ENCODE measurements around the gene PBX1. TPM values are rescaled to one million over a fixed set of nuclear protein-coding genes. Genes with fewer than 3 reads are reported as not detected.

The PBX1 gene
- total and polyA plus RNA-seq, 4 donors = 14.0 to 125 (median 40.0) TPM

DNA sequence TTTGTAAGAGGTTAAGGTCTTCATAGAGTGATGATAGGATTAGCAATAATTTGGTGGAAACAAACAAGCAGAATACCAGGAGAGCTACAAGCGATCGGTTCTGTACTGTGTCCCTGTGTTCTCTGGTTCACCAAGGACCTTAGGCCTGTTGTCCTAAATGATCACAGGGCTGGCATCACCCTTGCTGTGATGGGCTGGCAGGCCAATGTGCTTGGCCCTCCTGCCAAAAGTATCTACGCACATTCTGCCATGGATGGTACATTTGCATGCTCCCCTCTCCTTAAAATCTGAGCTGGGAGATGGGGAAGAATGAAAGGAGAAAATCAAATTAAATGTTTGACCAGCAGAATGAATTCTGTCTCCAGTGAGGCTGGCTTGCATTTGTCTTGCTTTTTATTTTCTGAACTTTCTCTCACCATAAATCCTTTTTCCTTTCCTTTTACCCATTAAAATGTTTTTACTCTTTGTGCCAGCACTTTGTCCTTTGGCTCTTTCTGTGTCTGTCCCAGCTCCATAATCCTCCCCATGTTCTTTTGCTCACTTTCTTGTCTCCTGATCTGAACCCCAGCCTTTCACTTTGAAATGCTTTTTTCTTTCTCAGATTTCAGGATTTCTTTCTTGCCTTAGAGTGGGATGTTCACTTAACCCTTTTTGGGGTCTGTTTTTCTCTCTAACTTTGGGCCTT is 51.7 kb downstream of the PBX1 start:
- DNase-seq (no peak), ATAC-seq (ENCODE audit: low FRiP score) (no peak)
- no peaks in the 10 kb centered on the region for H3K9me3 ChIP-seq (ENCODE audit: control insufficient read depth, low read length)
- 22 to 27% methylated on average over 3 of the region's 3 CpGs for WGBS, 2 donors
- H3K36me3 ChIP-seq (ENCODE audit: control insufficient read depth in 1 of 2, insufficient read depth in 2 of 2, low read length in 1 of 2) = no peaks in the 10 kb centered on the region
- H3K27ac ChIP-seq (ENCODE audit: low read depth in 1 of 2, low read length in 2 of 2) = peak overlapping the region; percentile 16 to 58
- H3K4me1 ChIP-seq (ENCODE audit: control insufficient read depth in 1 of 2, insufficient read depth in 2 of 2, low read length in 2 of 2) = peaks cover 4 to 10% of the 10 kb centered on the region in 2 donors
- H3K4me3 ChIP-seq (ENCODE audit: low read length in 2 of 2) = no peak overlapping the region
- intact Hi-C loops (cut with DNase I) = loop anchor here (5.0 to 10.0 kb wide), 4 partner anchors 33 to 166 kb away; partner anchors contain the start of gene PBX1 (in 1 of the 2)
- H3K27me3 ChIP-seq (ENCODE audit: control insufficient read depth in 1 of 2, insufficient read depth in 2 of 2, low read length in 1 of 2) = no peaks in the 10 kb centered on the region

DNA sequence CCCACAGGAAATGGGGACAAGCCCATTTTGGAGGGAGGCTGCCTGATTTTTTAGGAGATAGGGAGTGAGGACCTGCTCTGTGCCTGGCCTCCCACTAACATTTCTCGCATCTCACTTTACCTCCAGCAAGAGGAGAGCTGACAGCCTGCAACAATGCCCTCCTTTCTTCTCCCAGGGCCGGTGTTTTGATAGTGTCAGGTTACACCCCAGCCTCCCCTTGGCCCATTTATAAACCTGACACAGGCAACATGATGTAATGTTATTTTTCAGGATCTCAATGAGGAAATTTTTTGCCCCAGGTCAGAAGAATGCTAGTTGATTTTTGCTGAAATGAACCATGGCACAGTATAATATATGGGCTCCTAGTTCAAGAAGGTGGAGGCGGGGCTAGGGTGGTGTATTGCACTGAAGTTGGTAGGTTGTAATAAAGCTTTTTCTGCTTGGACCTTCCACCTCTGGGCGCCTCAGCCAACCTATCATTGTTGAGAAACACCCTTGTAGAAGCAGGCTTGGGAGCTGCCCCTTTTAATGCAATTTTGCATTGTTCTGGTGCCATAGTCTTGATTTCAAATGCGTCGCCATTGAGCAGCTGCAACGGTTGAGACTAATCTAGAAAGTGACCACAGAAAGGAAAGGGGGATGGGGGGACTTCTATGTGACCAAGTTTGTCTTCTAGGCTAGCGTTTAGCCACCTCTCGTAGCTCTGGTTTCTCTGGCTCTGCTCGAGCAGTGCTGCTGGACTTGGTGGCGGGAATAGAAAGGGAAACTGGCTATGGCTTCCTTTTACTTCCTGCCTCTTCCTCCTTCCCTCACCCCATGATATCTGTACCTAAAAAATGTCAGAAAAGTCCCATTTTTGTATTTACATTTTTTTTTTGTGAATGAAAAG is 53.0 kb downstream of the PBX1 start:
- Histone ChIP-seq H3K27ac (ENCODE audit: low read depth in 1 of 2, low read length in 2 of 2) (peak overlapping the region in 1 of 2 donors; percentile 74), H3K27me3 (ENCODE audit: control insufficient read depth in 1 of 2, insufficient read depth in 2 of 2, low read length in 1 of 2) (no peaks in the 10 kb centered on the region), H3K36me3 (ENCODE audit: control insufficient read depth in 1 of 2, insufficient read depth in 2 of 2, low read length in 1 of 2) (no peaks in the 10 kb centered on the region), H3K9me3 (ENCODE audit: control insufficient read depth, low read length) (no peaks in the 10 kb centered on the region), H3K4me1 (ENCODE audit: control insufficient read depth in 1 of 2, insufficient read depth in 2 of 2, low read length in 2 of 2) (peaks cover 4 to 10% of the 10 kb centered on the region in 2 donors), H3K4me3 (ENCODE audit: low read length in 2 of 2) (no peak overlapping the region)
- DNase-seq (no peak), ATAC-seq (ENCODE audit: low FRiP score) (peak; percentile 75)
- 13 to 19% methylated on average over 11 of the region's 11 CpGs for WGBS, 2 donors
- intact Hi-C loops (cut with DNase I) = loop anchor here (5.0 to 10.0 kb wide), 4 partner anchors 35 to 167 kb away; partner anchors contain the start of gene PBX1 (in 1 of the 2)

GRCh38 chr1:164613176-164613575 is 54.2 kb downstream of the PBX1 start:
- no peaks in the 10 kb centered on the region for H3K27me3 ChIP-seq (ENCODE audit: control insufficient read depth in 1 of 2, insufficient read depth in 2 of 2, low read length in 1 of 2)
- intact Hi-C loops (cut with DNase I) = loop anchor here (5.0 to 10.0 kb wide), 4 partner anchors 36 to 168 kb away; partner anchors contain the start of gene PBX1 (in 1 of the 2)
- ATAC-seq (ENCODE audit: low FRiP score) (no peak), DNase-seq (no peak)
- peak overlapping the region in 1 of 2 donors; percentile 17 for H3K27ac ChIP-seq (ENCODE audit: low read depth in 1 of 2, low read length in 2 of 2)
- H3K4me3 ChIP-seq (ENCODE audit: low read length in 2 of 2) = no peak overlapping the region
- H3K4me1 ChIP-seq (ENCODE audit: control insufficient read depth in 1 of 2, insufficient read depth in 2 of 2, low read length in 2 of 2) = peaks cover 3 to 10% of the 10 kb centered on the region in 2 donors
- H3K9me3 ChIP-seq (ENCODE audit: control insufficient read depth, low read length) = no peaks in the 10 kb centered on the region
- WGBS, 2 donors = 25 to 40% methylated on average over 3 of the region's 3 CpGs
- no peaks in the 10 kb centered on the region for H3K36me3 ChIP-seq (ENCODE audit: control insufficient read depth in 1 of 2, insufficient read depth in 2 of 2, low read length in 1 of 2)

GRCh38 chr1:164614316-164614715 is 55.3 kb downstream of the PBX1 start:
- no peak overlapping the region for H3K27ac ChIP-seq (ENCODE audit: low read depth in 1 of 2, low read length in 2 of 2)
- no peaks in the 10 kb centered on the region for H3K9me3 ChIP-seq (ENCODE audit: control insufficient read depth, low read length)
- no peaks in the 10 kb centered on the region for H3K36me3 ChIP-seq (ENCODE audit: control insufficient read depth in 1 of 2, insufficient read depth in 2 of 2, low read length in 1 of 2)
- intact Hi-C loops (cut with DNase I) = loop anchor here (5.0 to 10.0 kb wide), 4 partner anchors 37 to 170 kb away; partner anchors contain the start of gene PBX1 (in 1 of the 2)
- 84 to 92% methylated on average over 6 of the region's 6 CpGs for WGBS, 2 donors
- ATAC-seq (ENCODE audit: low FRiP score) (no peak), DNase-seq (no peak)
- no peaks in the 10 kb centered on the region for H3K27me3 ChIP-seq (ENCODE audit: control insufficient read depth in 1 of 2, insufficient read depth in 2 of 2, low read length in 1 of 2)
- no peak overlapping the region for H3K4me3 ChIP-seq (ENCODE audit: low read length in 2 of 2)
- peaks cover 2 to 10% of the 10 kb centered on the region in 2 donors for H3K4me1 ChIP-seq (ENCODE audit: control insufficient read depth in 1 of 2, insufficient read depth in 2 of 2, low read length in 2 of 2)

- Histone ChIP-seq H3K27ac (ENCODE audit: low read depth in 1 of 2, low read length in 2 of 2) (no peak overlapping the region), H3K4me3 (ENCODE audit: low read length in 2 of 2) (no peak overlapping the region), H3K4me1 (ENCODE audit: control insufficient read depth in 1 of 2, insufficient read depth in 2 of 2, low read length in 2 of 2) (peaks cover 2% of the 10 kb centered on the region in 2 donors), H3K27me3 (ENCODE audit: control insufficient read depth in 1 of 2, insufficient read depth in 2 of 2, low read length in 1 of 2) (no peaks in the 10 kb centered on the region), H3K36me3 (ENCODE audit: control insufficient read depth in 1 of 2, insufficient read depth in 2 of 2, low read length in 1 of 2) (no peaks in the 10 kb centered on the region), H3K9me3 (ENCODE audit: control insufficient read depth, low read length) (no peaks in the 10 kb centered on the region)
- 65 to 76% methylated on average over 7 of the region's 7 CpGs for WGBS, 2 donors
- DNase-seq (no peak), ATAC-seq (ENCODE audit: low FRiP score) (peak; percentile 39)
- intact Hi-C loops (cut with DNase I) = loop anchor here in 1 of 2 donors (10.0 kb wide), 1 partner anchor 173 kb away; no protein-coding TSS in a partner anchor
These were observed 58.6 kb downstream of the PBX1 start for GRCh38 chr1:164617377-164618201.

- 67 to 71% methylated on average over 5 of the region's 5 CpGs for WGBS, 2 donors
- Histone ChIP-seq H3K9me3 (ENCODE audit: control insufficient read depth, low read length) (no peaks in the 10 kb centered on the region), H3K4me1 (ENCODE audit: control insufficient read depth in 1 of 2, insufficient read depth in 2 of 2, low read length in 2 of 2) (peaks cover 0 to 2% of the 10 kb centered on the region in 2 donors), H3K36me3 (ENCODE audit: control insufficient read depth in 1 of 2, insufficient read depth in 2 of 2, low read length in 1 of 2) (no peaks in the 10 kb centered on the region), H3K4me3 (ENCODE audit: low read length in 2 of 2) (no peak overlapping the region), H3K27ac (ENCODE audit: low read depth in 1 of 2, low read length in 2 of 2) (no peak overlapping the region), H3K27me3 (ENCODE audit: control insufficient read depth in 1 of 2, insufficient read depth in 2 of 2, low read length in 1 of 2) (no peaks in the 10 kb centered on the region)
- intact Hi-C loops (cut with DNase I) = loop anchor here in 1 of 2 donors (10.0 kb wide), 1 partner anchor 173 kb away; no protein-coding TSS in a partner anchor
- ATAC-seq (ENCODE audit: low FRiP score) = no peak
- no peak for DNase-seq
These were observed 59.2 kb downstream of the PBX1 start for GRCh38 chr1:164618202-164618564.

DNA sequence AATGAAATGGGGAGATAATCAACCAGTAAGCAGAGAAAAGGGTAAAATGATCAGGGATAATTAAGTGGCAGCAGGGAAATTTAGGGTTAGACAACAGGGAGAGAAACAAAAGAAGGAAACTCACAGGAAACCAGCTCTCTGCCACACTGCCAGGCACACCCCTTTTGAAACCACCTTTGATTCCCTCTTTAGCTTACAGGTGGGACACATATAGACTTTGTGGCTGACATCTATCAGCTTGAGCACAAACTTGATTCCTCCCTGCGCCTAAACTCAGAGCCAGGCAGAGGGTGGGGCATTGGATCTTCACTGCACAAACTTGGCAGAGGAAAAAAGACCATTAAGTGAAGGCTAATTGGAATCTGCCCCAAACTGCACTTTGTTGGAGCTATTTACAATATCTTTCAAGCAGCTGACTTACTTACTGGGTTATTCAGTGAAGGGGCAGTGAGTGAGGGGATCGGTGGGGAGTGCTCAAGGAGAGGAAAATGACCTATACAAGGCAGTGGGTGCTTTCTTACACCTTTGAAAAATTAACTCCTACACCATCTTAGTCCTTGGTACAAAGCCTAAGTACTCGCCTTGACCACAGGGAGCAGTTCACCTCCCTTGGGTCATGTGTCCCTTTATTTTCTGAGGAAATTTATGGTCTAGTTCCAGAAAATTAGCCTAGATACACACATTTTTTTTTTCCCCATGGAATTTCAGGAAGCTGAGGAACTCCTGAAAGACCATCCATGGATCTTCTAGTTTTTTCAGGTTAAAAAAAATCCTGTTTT is 60.2 kb downstream of the PBX1 start:
- H3K4me3 ChIP-seq (ENCODE audit: low read length in 2 of 2) = no peak overlapping the region
- H3K9me3 ChIP-seq (ENCODE audit: control insufficient read depth, low read length) = no peaks in the 10 kb centered on the region
- intact Hi-C loops (cut with DNase I) = loop anchor here in 1 of 2 donors (10.0 kb wide), 1 partner anchor 174 kb away; no protein-coding TSS in a partner anchor
- H3K4me1 ChIP-seq (ENCODE audit: control insufficient read depth in 1 of 2, insufficient read depth in 2 of 2, low read length in 2 of 2) = no peaks in the 10 kb centered on the region
- no peak overlapping the region for H3K27ac ChIP-seq (ENCODE audit: low read depth in 1 of 2, low read length in 2 of 2)
- H3K27me3 ChIP-seq (ENCODE audit: control insufficient read depth in 1 of 2, insufficient read depth in 2 of 2, low read length in 1 of 2) = no peaks in the 10 kb centered on the region
- DNase-seq (no peak), ATAC-seq (ENCODE audit: low FRiP score) (no peak)
- 75 to 83% methylated on average over 3 of the region's 3 CpGs for WGBS, 2 donors
- H3K36me3 ChIP-seq (ENCODE audit: control insufficient read depth in 1 of 2, insufficient read depth in 2 of 2, low read length in 1 of 2) = no peaks in the 10 kb centered on the region
